Panc1 (cell line): ENCODE measurements around the gene DRD3. TPM values are rescaled to one million over a fixed set of nuclear protein-coding genes. Genes with fewer than 3 reads are reported as not detected.

Experiments
- ATAC-seq: fragments of 200-7000 bp; cut with Tn5 transposase; 2 replicates; pipeline ENCODE4 v1.9.1; 2020; ENCODE audit warnings: mild to moderate bottlenecking, moderate library complexity
- BruUV-seq: library from RNA; stranded (reverse); fragments of 400-500 nt; replicated peaks from 2 replicates; lab custom pipeline; 2021; lab: Mats Ljungman, UMichigan
- CTCF ChIA-PET: fragments of 300-600 bp; sonication (Branson Sonifier 250); formaldehyde crosslinking; loops from one replicate; lab custom pipeline; 2022; ENCODE audit warnings: antibody characterized with exemption; lab: Charles Lee
- POLR2A ChIA-PET: fragments of 300-600 bp; sonication (Branson Sonifier 250); formaldehyde crosslinking; loops from one replicate; lab custom pipeline; 2022; ENCODE audit warnings: antibody characterized with exemption; lab: Charles Lee
- DNase-seq: peaks from one replicate; pipeline ENCODE4 v3.0.0-alpha.2; 2010; ENCODE audit warnings: low read depth, low spot score
- H3K27ac ChIP-seq: 2 replicates; pipeline ENCODE4 v1.5.1; 2011; ENCODE audit warnings: mild to moderate bottlenecking, low read length, inconsistent platforms
- H3K27me3 ChIP-seq: fragments of 200-500 bp; sonication (Bioruptor generic); 2 replicates; pipeline ENCODE4 v1.6.0; 2014; ENCODE audit warnings: low read length, inconsistent platforms; ENCODE audit not compliant: control insufficient read depth, insufficient read depth
- H3K36me3 ChIP-seq: fragments of 200-500 bp; sonication (Bioruptor generic); 2 replicates; pipeline ENCODE4 v1.5.1; 2014; ENCODE audit warnings: inconsistent platforms, mild to moderate bottlenecking, low read length, moderate library complexity; ENCODE audit not compliant: control insufficient read depth, insufficient read depth
- H3K4me1 ChIP-seq: 2 replicates; pipeline ENCODE4 v1.5.1; 2011; ENCODE audit warnings: inconsistent platforms, mild to moderate bottlenecking, low read length, moderate library complexity; ENCODE audit not compliant: control insufficient read depth, insufficient read depth
- H3K4me3 ChIP-seq, 2 experiments: 2 replicates each; pipeline ENCODE4 v1.5.1; 2011 to 2012; ENCODE audit warnings: low read depth in 2 of 2, low read length in 2 of 2, mild to moderate bottlenecking in 2 of 2, inconsistent platforms in 1 of 2, moderate library complexity in 1 of 2
- H3K9me3 ChIP-seq: fragments of 200-500 bp; sonication (Bioruptor generic); 2 replicates; pipeline ENCODE4 v1.5.1; 2014; ENCODE audit warnings: low read depth, mild to moderate bottlenecking, inconsistent platforms, low read length, moderate library complexity; ENCODE audit not compliant: control insufficient read depth, insufficient read depth
- POLR2AphosphoS5 ChIP-seq: IDR thresholded peaks from 2 replicates; pipeline ENCODE4 v1.6.1; 2012; ENCODE audit warnings: mild to moderate bottlenecking, low read depth, low read length, moderate library complexity
- REST ChIP-seq, 2 experiments: IDR thresholded peaks; 2 replicates each; pipeline ENCODE4 v1.6.1; 2011 to 2012; ENCODE audit warnings: low read depth in 2 of 2, control low read depth in 1 of 2, low read length in 1 of 2, mild to moderate bottlenecking in 1 of 2, moderate library complexity in 1 of 2; ENCODE audit not compliant: insufficient read depth in 1 of 2
- SIN3A ChIP-seq: IDR thresholded peaks from 2 replicates; pipeline ENCODE4 v1.6.1; 2012; ENCODE audit warnings: low read depth, mild to moderate bottlenecking, low read length, moderate library complexity, borderline replicate concordance; ENCODE audit not compliant: insufficient read depth
- TCF7L2 ChIP-seq: IDR thresholded peaks from 2 replicates; pipeline ENCODE4 v1.6.1; 2011; ENCODE audit warnings: mild to moderate bottlenecking, low read depth, low read length, inconsistent platforms
- in situ Hi-C: cut with HindIII; loops from 2 replicates; pipeline ENCODE4 v1.10.0; 2016; ENCODE audit warnings: low sequenced_read_pairs, low pct_unique_long_range_greater_than_20kb
- intact Hi-C: fragments of 100-400 bp; cut with micrococcal nuclease; formaldehyde crosslinking; loops from one replicate; pipeline ENCODE4 v1.10.0; 2022; ENCODE audit not compliant: unreplicated experiment
- total RNA-seq: library from RNA; stranded (reverse); gene quantifications from one replicate; pipeline ENCODE4 v1.2.1, GENCODE V29; 2021; ENCODE audit not compliant: unreplicated experiment
- TF ChIP-seq, protein P1 (sequence below): fragments of 450-650 bp; IDR thresholded peaks from 2 replicates; pipeline ENCODE4 v1.5.1; 2017; ENCODE audit warnings: mild to moderate bottlenecking

Gene DRD3
- total RNA-seq, 1 experiment from 2014 or later: not detected

GRCh38 chr3:114078126-114078525 is 100.7 kb downstream of the DRD3 start:
- H3K27ac ChIP-seq: no peak overlapping the region
- TF ChIP-seq, protein P1, sequence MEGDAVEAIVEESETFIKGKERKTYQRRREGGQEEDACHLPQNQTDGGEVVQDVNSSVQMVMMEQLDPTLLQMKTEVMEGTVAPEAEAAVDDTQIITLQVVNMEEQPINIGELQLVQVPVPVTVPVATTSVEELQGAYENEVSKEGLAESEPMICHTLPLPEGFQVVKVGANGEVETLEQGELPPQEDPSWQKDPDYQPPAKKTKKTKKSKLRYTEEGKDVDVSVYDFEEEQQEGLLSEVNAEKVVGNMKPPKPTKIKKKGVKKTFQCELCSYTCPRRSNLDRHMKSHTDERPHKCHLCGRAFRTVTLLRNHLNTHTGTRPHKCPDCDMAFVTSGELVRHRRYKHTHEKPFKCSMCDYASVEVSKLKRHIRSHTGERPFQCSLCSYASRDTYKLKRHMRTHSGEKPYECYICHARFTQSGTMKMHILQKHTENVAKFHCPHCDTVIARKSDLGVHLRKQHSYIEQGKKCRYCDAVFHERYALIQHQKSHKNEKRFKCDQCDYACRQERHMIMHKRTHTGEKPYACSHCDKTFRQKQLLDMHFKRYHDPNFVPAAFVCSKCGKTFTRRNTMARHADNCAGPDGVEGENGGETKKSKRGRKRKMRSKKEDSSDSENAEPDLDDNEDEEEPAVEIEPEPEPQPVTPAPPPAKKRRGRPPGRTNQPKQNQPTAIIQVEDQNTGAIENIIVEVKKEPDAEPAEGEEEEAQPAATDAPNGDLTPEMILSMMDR: no peak
- TF ChIP-seq POLR2AphosphoS5 (no peak), REST (IDR thresholded peaks at IDR 0.05; ENCODE audit: insufficient read depth in 1 of 2, low read depth in 2 of 2, low read length in 1 of 2) (no peak), TCF7L2 (no peak), SIN3A (no peak)
- ATAC-seq (no peak), DNase-seq (no peak)
- POLR2A ChIA-PET: no interaction called here
- BruUV-seq: no TSS peak
- no peaks in the 10 kb centered on the region for H3K27me3 ChIP-seq
- intact Hi-C loops: no loop called here
- no peak overlapping the region for H3K4me3 ChIP-seq
- in situ Hi-C loops: no loop called here
- H3K36me3 ChIP-seq: peaks cover 48% of the 10 kb centered on the region
- no peaks in the 10 kb centered on the region for H3K4me1 ChIP-seq
- CTCF ChIA-PET: no interaction called here
- no peaks in the 10 kb centered on the region for H3K9me3 ChIP-seq

Other genes with a start within 250 kb of the DRD3 start
- 23.6 TPM for gene ZDHHC23, start 231.0 kb downstream of the DRD3 start, total RNA-seq
- 5.6 TPM for gene CCDC191, start 122.5 kb downstream of the DRD3 start, total RNA-seq
- 51.6 TPM for gene QTRT2, start 122.3 kb downstream of the DRD3 start, total RNA-seq
- not detected for gene ZNF80, start 58.5 kb upstream of the DRD3 start, total RNA-seq
- not detected for gene TIGIT, start 115.0 kb upstream of the DRD3 start, total RNA-seq